Medulla oblongata (tissue), 1 donor: Measurements from ENCODE around the gene TNNI3K.
"Not testable (repeated sequence)": the region's sequence is repeated elsewhere in the genome, so short reads cannot be mapped to it uniquely, and the experiment has no call there.

Source experiments
- DNase-seq: peaks from one replicate; pipeline ENCODE4 v3.0.0-alpha.2; 2015; ENCODE audit errors: extremely low spot score

The TNNI3K gene

GRCh38 chr1:74235153-74235552, at the start of gene TNNI3K:
Gene TNNI3K, plus strand, starts transcription at chr1:74235387. Its CDS starts 65 bp downstream, at chr1:74235452.
- DNase-seq = no peak

- DNase-seq = no peak
Observed at GRCh38 chr1:74193908-74194307, 41.3 kb upstream of the TNNI3K start.

- DNase-seq = no peak
Observed at GRCh38 chr1:74195339-74195738, 39.8 kb upstream of the TNNI3K start.

GRCh38 chr1:74197255-74197654, 37.9 kb upstream of the TNNI3K start:
- DNase-seq = peak; percentile 7

GRCh38 chr1:74197657-74198552, 37.3 kb upstream of the TNNI3K start, which contains the start of the genes FPGT and LRRIQ3:
Gene FPGT, plus strand, starts transcription at chr1:74198242. Its CDS starts 37 bp downstream, at chr1:74198279.
Gene LRRIQ3, minus strand, starts transcription at chr1:74198176. Its CDS starts 14,492 bp downstream, at chr1:74183684.
- DNase-seq = peak; percentile 97

- DNase-seq = peak; percentile 18
Observed at GRCh38 chr1:74199504-74199903, 35.7 kb upstream of the TNNI3K start.

- DNase-seq = no peak
Observed at GRCh38 chr1:74205266-74205665, 29.9 kb upstream of the TNNI3K start.

- DNase-seq = no peak
Observed at GRCh38 chr1:74215229-74215628, 20.0 kb upstream of the TNNI3K start.

- DNase-seq = no peak
Observed at GRCh38 chr1:74222701-74223100, 12.5 kb upstream of the TNNI3K start.

- DNase-seq = no peak
Observed at GRCh38 chr1:74223453-74223852, 11.7 kb upstream of the TNNI3K start.

- DNase-seq = no peak
Observed at GRCh38 chr1:74236440-74236839, 1.3 kb downstream of the TNNI3K start.

GRCh38 chr1:74237035-74237434, 1.8 kb downstream of the TNNI3K start:
- no peak for DNase-seq

GRCh38 chr1:74237787-74238186, 2.6 kb downstream of the TNNI3K start:
- no peak for DNase-seq

GRCh38 chr1:74245168-74245772, 10.1 kb downstream of the TNNI3K start:
- no peak for DNase-seq

GRCh38 chr1:74246315-74246714, 11.1 kb downstream of the TNNI3K start:
- no peak for DNase-seq

- DNase-seq = no peak
Observed at GRCh38 chr1:74247881-74248528, 12.8 kb downstream of the TNNI3K start.

- DNase-seq = not testable (repeated sequence)
Observed at GRCh38 chr1:74253243-74253824, 18.1 kb downstream of the TNNI3K start.

- peak; percentile 4 for DNase-seq
Observed at GRCh38 chr1:74266001-74266400, 30.8 kb downstream of the TNNI3K start.

- DNase-seq = no peak
Observed at GRCh38 chr1:74271503-74271902, 36.3 kb downstream of the TNNI3K start.

- no peak for DNase-seq
Observed at GRCh38 chr1:74280642-74281396, 45.6 kb downstream of the TNNI3K start.

- no peak for DNase-seq
Observed at GRCh38 chr1:74286414-74286813, 51.2 kb downstream of the TNNI3K start.
